ENCODE measurements around the gene IBSP.
A peak's percentile ranks its signal among the peaks of the same experiment; 100 is the strongest.

Gene IBSP

DNA sequence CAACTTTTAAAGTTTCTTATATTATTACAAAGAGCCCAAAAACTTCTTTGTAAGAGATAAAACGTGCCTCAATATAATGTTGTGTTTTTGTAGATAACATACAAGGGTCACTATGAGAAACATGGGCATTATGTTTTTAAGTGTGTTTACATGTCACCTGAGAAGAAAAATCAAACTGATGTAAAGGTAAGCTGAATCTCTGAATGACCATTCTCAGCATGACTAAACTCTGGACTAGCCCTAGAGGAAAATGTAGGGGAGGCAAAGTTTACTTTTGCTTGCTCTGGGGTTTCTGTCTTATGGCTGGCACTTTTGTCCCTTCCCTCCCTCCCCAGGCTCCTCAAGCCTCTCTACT, 40.2 kb downstream of the IBSP start:
- Histone ChIP-seq H3K27me3 (peaks cover 7% of the 10 kb centered on the region; the same call in 1 of the 2 replicates), H3K4me3 (ENCODE audit: low read depth, low read length) (no peak overlapping the region), H3K4me1 (peaks cover 8% of the 10 kb centered on the region), H3K9me3 (no peaks in the 10 kb centered on the region), H3K36me3 (no peaks in the 10 kb centered on the region)
- DNase-seq, result no peak
- TF ChIP-seq CTCF (IDR thresholded peaks at IDR 0.05; ENCODE audit: low read depth, low read length), result no peak

GRCh38 chr4:87840149-87840548, 40.8 kb downstream of the IBSP start:
- Histone ChIP-seq H3K27me3 (peaks cover 7% of the 10 kb centered on the region; the same call in 1 of the 2 replicates), H3K4me3 (ENCODE audit: low read depth, low read length) (no peak overlapping the region), H3K36me3 (no peaks in the 10 kb centered on the region), H3K4me1 (peaks cover 6% of the 10 kb centered on the region), H3K9me3 (no peaks in the 10 kb centered on the region)
- no peak for DNase-seq
- no peak for TF ChIP-seq CTCF (IDR thresholded peaks at IDR 0.05; ENCODE audit: low read depth, low read length)

GRCh38 chr4:87843936-87844335, 44.6 kb downstream of the IBSP start:
- no peak overlapping the region for H3K4me3 ChIP-seq (ENCODE audit: low read depth, low read length)
- H3K27me3 ChIP-seq, result peaks cover 22% of the 10 kb centered on the region
- TF ChIP-seq CTCF (IDR thresholded peaks at IDR 0.05; ENCODE audit: low read depth, low read length), result no peak
- H3K9me3 ChIP-seq, result no peaks in the 10 kb centered on the region
- H3K4me1 ChIP-seq, result no peaks in the 10 kb centered on the region
- H3K36me3 ChIP-seq, result no peaks in the 10 kb centered on the region
- DNase-seq, result no peak

- no peaks in the 10 kb centered on the region for H3K36me3 ChIP-seq
- TF ChIP-seq CTCF (IDR thresholded peaks at IDR 0.05; ENCODE audit: low read depth, low read length), result no peak
- H3K9me3 ChIP-seq, result no peaks in the 10 kb centered on the region
- peaks cover 24% of the 10 kb centered on the region for H3K27me3 ChIP-seq
- no peaks in the 10 kb centered on the region for H3K4me1 ChIP-seq
- no peak overlapping the region for H3K4me3 ChIP-seq (ENCODE audit: low read depth, low read length)
- no peak for DNase-seq
These were observed 45.1 kb downstream of the IBSP start for GRCh38 chr4:87844452-87844851.

- no peak for DNase-seq
- TF ChIP-seq CTCF (IDR thresholded peaks at IDR 0.05; ENCODE audit: low read depth, low read length), result no peak
- H3K36me3 ChIP-seq, result no peaks in the 10 kb centered on the region
- H3K4me3 ChIP-seq (ENCODE audit: low read depth, low read length), result no peak overlapping the region
- no peaks in the 10 kb centered on the region for H3K9me3 ChIP-seq
- no peaks in the 10 kb centered on the region for H3K4me1 ChIP-seq
- peaks cover 25% of the 10 kb centered on the region for H3K27me3 ChIP-seq
These were observed 46.9 kb downstream of the IBSP start for GRCh38 chr4:87846226-87846625.

DNA sequence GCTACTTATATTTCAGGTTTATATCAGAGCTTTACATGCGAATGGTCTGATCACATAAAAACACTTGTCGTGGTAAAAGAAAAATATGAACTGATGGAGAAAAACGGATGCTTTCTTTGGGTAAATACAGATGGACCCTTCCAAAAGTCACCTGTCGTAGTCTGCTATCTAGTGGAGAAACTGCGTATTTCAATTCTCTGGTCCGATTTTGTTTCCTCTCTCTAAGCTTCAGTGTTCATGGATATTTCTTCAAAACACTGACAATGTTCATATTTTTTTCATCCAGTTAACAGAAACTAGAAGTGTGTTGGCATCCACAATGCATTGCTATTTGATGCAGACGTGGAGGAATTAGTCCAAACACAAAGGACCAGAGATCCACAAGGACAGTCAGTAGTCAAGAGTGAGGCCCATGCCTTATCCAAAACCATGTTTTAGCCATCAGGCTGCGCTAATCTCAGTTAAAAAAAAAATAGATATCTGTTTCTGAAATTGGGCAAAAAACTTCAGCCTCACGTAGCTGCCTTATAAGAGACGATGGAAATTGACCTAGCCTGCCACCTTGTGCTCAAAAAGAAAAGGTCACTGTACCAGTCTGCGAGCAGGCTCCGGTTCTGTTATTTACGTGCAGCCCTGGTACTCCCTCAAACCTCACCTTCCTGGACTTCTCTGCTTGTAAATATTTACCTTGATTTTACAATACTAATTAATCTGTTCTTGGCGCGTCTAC, 49.4 kb downstream of the IBSP start:
- Histone ChIP-seq H3K4me1 (no peaks in the 10 kb centered on the region), H3K4me3 (ENCODE audit: low read depth, low read length) (peak overlapping the region; percentile 2; the same call in 1 of the 2 replicates), H3K27me3 (peaks cover 21% of the 10 kb centered on the region), H3K36me3 (no peaks in the 10 kb centered on the region), H3K9me3 (no peaks in the 10 kb centered on the region)
- peak; percentile 49 for DNase-seq
- TF ChIP-seq CTCF (IDR thresholded peaks at IDR 0.05; ENCODE audit: low read depth, low read length), result peak; percentile 78

Data from BE2C (cell line).